MM.1S (cell line): ENCODE measurements around the gene NEXN.

Experiments used
- DNase-seq: peaks from one replicate; pipeline ENCODE4 v3.0.0-alpha.2; 2015
- H2AFZ ChIP-seq: fragments of 300-600 bp; sonication (generic); 2 replicates; pipeline ENCODE4 v1.6.0; 2016; ENCODE audit warnings: antibody characterized with exemption, low read length
- H3F3A ChIP-seq: fragments of 300-600 bp; sonication (generic); 2 replicates; pipeline ENCODE4 v1.6.1; 2016; ENCODE audit warnings: mild to moderate bottlenecking, antibody characterized with exemption, low read length, moderate library complexity, mixed read lengths; ENCODE audit not compliant: insufficient read depth
- H3K27ac ChIP-seq: fragments of 300-600 bp; sonication (generic); 2 replicates; pipeline ENCODE4 v1.5.1; 2016; ENCODE audit warnings: mild to moderate bottlenecking, low read length
- H3K27me3 ChIP-seq: fragments of 300-600 bp; sonication (generic); replicated peaks from 2 replicates; pipeline ENCODE4 v1.6.0; 2016; ENCODE audit warnings: low read length; ENCODE audit not compliant: insufficient read depth
- H3K36me3 ChIP-seq: fragments of 300-600 bp; sonication (generic); replicated peaks from 2 replicates; pipeline ENCODE4 v1.6.1; 2016; ENCODE audit warnings: mild to moderate bottlenecking, low read length, mixed read lengths; ENCODE audit not compliant: insufficient read depth
- H3K4me1 ChIP-seq: fragments of 300-600 bp; sonication (generic); 2 replicates; pipeline ENCODE4 v1.6.1; 2016; ENCODE audit warnings: low read length, mixed read lengths
- H3K4me2 ChIP-seq: fragments of 300-600 bp; sonication (generic); 2 replicates; pipeline ENCODE4 v1.6.0; 2016; ENCODE audit warnings: low read depth, low read length
- H3K4me3 ChIP-seq: fragments of 300-600 bp; sonication (generic); 2 replicates; pipeline ENCODE4 v1.5.1; 2016; ENCODE audit warnings: low read length, mixed read lengths
- H3K79me2 ChIP-seq: fragments of 300-600 bp; sonication (generic); 2 replicates; pipeline ENCODE4 v1.6.1; 2016; ENCODE audit warnings: mixed run types, low read length, mixed read lengths
- H3K9ac ChIP-seq: fragments of 300-600 bp; sonication (generic); 2 replicates; pipeline ENCODE4 v1.6.1; 2016; ENCODE audit warnings: low read length, mixed read lengths
- H3K9me2 ChIP-seq: fragments of 300-600 bp; sonication (generic); replicated peaks from 2 replicates; pipeline ENCODE4 v1.6.1; 2016; ENCODE audit warnings: mild to moderate bottlenecking, low read length, mixed read lengths; ENCODE audit not compliant: insufficient read depth
- H3K9me3 ChIP-seq: fragments of 300-600 bp; sonication (generic); replicated peaks from 2 replicates; pipeline ENCODE4 v1.6.1; 2016; ENCODE audit warnings: mild to moderate bottlenecking, low read length, mixed read lengths; ENCODE audit not compliant: insufficient read depth
- H4K20me1 ChIP-seq: fragments of 300-600 bp; sonication (generic); 2 replicates; pipeline ENCODE4 v1.6.1; 2016; ENCODE audit warnings: mild to moderate bottlenecking, low read length, moderate library complexity, mixed read lengths; ENCODE audit not compliant: insufficient read depth
- EZH2 ChIP-seq: fragments of 300-600 bp; sonication (generic); optimal IDR thresholded peaks from 2 replicates; pipeline ENCODE3; 2017; ENCODE audit warnings: low read depth, mild to moderate bottlenecking, antibody characterized with exemption, low read length, mixed read lengths
- EZH2phosphoT487 ChIP-seq: fragments of 300-600 bp; sonication (generic); IDR thresholded peaks from 2 replicates; pipeline ENCODE4 v1.6.1; 2018; ENCODE audit warnings: antibody characterized with exemption, low read length
- TF ChIP-seq, protein P1 (sequence below): fragments of 300-600 bp; sonication (generic); IDR thresholded peaks from 2 replicates; pipeline ENCODE4 v1.5.1; 2016; ENCODE audit warnings: antibody characterized with exemption, low read length, mixed read lengths

NEXN gene

DNA sequence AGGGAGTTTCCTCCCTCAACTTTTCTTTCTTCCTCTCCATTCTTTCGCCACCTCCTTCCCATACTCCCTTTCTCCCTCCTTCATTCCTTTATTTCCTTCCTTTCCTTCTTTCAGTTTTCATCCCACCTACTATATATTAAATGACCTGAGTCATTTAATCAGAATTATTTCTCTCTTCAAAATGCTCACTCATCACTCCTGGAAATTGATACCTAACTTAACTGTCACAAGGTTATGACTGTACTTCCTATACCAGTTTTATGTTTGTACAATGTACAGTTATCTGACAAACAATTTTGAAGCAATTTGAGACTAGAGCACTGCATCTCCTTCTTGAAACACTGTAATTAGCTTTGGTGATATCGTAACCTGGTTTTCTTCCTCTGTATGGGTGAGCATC lies 41.4 kb downstream of the NEXN start:
- DNase-seq: no peak
- H3K9ac ChIP-seq: no peak overlapping the region
- H3K4me3 ChIP-seq: no peak overlapping the region
- H3K4me2 ChIP-seq: no peak overlapping the region
- no peaks in the 10 kb centered on the region for H3K9me3 ChIP-seq
- H3K79me2 ChIP-seq: no peaks in the 10 kb centered on the region
- H3K27ac ChIP-seq: no peak overlapping the region
- H3K27me3 ChIP-seq: peaks cover 5% of the 10 kb centered on the region; the same call in 1 of the 2 replicates
- no peak overlapping the region for H2AFZ ChIP-seq
- 0 out of 2 replicates have a peak, but pooled peaks cover 3% of the 10 kb centered on the region for H3F3A ChIP-seq
- no peaks in the 10 kb centered on the region for H3K9me2 ChIP-seq
- H3K36me3 ChIP-seq: no peaks in the 10 kb centered on the region
- H3K4me1 ChIP-seq: no peaks in the 10 kb centered on the region
- TF ChIP-seq, protein P1, sequence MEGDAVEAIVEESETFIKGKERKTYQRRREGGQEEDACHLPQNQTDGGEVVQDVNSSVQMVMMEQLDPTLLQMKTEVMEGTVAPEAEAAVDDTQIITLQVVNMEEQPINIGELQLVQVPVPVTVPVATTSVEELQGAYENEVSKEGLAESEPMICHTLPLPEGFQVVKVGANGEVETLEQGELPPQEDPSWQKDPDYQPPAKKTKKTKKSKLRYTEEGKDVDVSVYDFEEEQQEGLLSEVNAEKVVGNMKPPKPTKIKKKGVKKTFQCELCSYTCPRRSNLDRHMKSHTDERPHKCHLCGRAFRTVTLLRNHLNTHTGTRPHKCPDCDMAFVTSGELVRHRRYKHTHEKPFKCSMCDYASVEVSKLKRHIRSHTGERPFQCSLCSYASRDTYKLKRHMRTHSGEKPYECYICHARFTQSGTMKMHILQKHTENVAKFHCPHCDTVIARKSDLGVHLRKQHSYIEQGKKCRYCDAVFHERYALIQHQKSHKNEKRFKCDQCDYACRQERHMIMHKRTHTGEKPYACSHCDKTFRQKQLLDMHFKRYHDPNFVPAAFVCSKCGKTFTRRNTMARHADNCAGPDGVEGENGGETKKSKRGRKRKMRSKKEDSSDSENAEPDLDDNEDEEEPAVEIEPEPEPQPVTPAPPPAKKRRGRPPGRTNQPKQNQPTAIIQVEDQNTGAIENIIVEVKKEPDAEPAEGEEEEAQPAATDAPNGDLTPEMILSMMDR: no peak
- TF ChIP-seq EZH2 (no peak), EZH2phosphoT487 (no peak)
- no peaks in the 10 kb centered on the region for H4K20me1 ChIP-seq

DNA sequence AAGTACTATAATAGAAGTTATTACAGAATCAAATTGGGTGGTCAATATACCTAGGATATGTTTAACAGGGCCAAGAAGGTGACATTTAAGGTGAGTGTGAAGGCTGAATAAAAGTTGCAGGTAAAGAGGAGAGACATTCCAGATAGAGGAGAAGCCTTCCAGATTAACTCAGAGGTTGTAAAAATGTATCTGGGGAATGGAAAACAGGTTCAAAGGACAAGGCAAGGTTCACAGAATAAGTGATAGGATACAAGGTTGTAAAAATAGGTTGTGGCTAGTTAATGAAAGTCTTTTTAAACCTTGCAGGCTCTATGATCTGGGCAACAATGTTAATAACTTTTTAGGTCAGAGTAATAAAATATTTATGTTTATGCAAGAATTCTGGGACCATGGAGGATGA lies 50.2 kb downstream of the NEXN start:
- no peaks in the 10 kb centered on the region for H3K79me2 ChIP-seq
- 0 out of 2 replicates have a peak, but pooled peaks cover 4% of the 10 kb centered on the region for H3K36me3 ChIP-seq
- H3K27me3 ChIP-seq: no peaks in the 10 kb centered on the region
- no peaks in the 10 kb centered on the region for H3K4me1 ChIP-seq
- no peak for DNase-seq
- H4K20me1 ChIP-seq: no peaks in the 10 kb centered on the region
- H3K4me2 ChIP-seq: no peak overlapping the region
- no peaks in the 10 kb centered on the region for H3K9me3 ChIP-seq
- H3F3A ChIP-seq: peaks cover 7% of the 10 kb centered on the region; the same call in 1 of the 2 replicates
- no peak overlapping the region for H3K27ac ChIP-seq
- no peak overlapping the region for H2AFZ ChIP-seq
- TF ChIP-seq EZH2 (no peak), EZH2phosphoT487 (no peak)
- TF ChIP-seq, protein P1: no peak
- no peak overlapping the region for H3K9ac ChIP-seq
- H3K4me3 ChIP-seq: no peak overlapping the region
- no peaks in the 10 kb centered on the region for H3K9me2 ChIP-seq

DNA sequence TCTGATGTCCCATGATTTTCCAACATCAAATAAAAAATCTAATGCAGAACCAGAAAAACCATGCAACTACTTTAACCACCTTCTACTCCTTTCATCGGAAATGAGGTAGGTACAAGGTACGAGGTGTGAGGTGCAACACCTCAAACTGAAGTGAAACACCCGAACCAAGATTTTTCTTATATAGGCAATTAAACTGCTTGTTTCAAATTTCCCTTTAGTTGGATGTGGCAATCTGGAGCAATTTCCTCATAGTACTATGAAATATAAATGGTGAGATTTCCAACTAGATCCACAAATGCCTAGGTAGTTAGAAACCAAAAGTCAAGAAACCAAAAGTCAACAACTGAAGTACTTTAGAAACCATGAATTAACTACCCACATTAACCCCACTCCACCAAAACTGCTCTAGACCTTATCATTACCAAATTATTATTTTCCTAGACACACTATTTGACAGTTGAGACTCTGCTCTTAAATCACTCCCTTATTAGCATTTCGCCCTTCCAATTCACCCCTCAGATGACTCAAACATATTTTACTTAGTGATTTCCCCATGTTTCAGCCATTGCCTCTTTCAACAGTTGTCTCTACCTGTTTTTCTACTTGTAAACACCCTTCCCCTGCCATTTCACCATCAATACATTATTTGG lies 52.6 kb downstream of the NEXN start:
- Histone ChIP-seq H3K4me1 (no peaks in the 10 kb centered on the region), H3K4me2 (no peak overlapping the region), H3K36me3 (peaks cover 10% of the 10 kb centered on the region; the same call in 1 of the 2 replicates), H3F3A (peaks cover 7% of the 10 kb centered on the region; the same call in 1 of the 2 replicates), H3K9ac (no peak overlapping the region), H3K9me3 (no peaks in the 10 kb centered on the region), H4K20me1 (no peaks in the 10 kb centered on the region), H3K27me3 (no peaks in the 10 kb centered on the region), H3K4me3 (no peak overlapping the region), H3K27ac (no peak overlapping the region), H3K79me2 (peaks cover 4% of the 10 kb centered on the region; the same call in 1 of the 2 replicates), H3K9me2 (no peaks in the 10 kb centered on the region), H2AFZ (no peak overlapping the region)
- TF ChIP-seq, protein P1: no peak
- no peak for DNase-seq
